Liver (tissue), 9 donors: ENCODE data around the gene RAB4B. TPM values are rescaled to one million over a fixed set of nuclear protein-coding genes. Genes with fewer than 3 reads are reported as not detected.

Experiments
- DNase-seq: peaks from one replicate; pipeline ENCODE4 v3.0.0-alpha.2; 2017; ENCODE audit warnings: low spot score
- H3K27ac ChIP-seq, 2 donors: one replicate each; pipeline ENCODE4 v1.7.0; 2013; ENCODE audit warnings: inconsistent platforms in 2 of 2, low read length in 2 of 2, control low read depth in 1 of 2, low read depth in 1 of 2, mild to moderate bottlenecking in 1 of 2
- H3K27me3 ChIP-seq, 4 donors: one replicate each; pipeline versions ENCODE4 v1.6.1 to v1.7.0; 2013; ENCODE audit warnings: low read length in 3 of 4, inconsistent platforms in 1 of 4, mild to moderate bottlenecking in 1 of 4, moderate library complexity in 1 of 4; ENCODE audit not compliant: control insufficient read depth in 4 of 4, insufficient read depth in 4 of 4
- H3K36me3 ChIP-seq, 4 donors: one replicate each; pipeline versions ENCODE4 v1.6.1 to v1.7.0; 2013; ENCODE audit warnings: low read length in 3 of 4, mild to moderate bottlenecking in 3 of 4, low read depth in 1 of 4, moderate library complexity in 1 of 4; ENCODE audit not compliant: control insufficient read depth in 4 of 4, insufficient read depth in 3 of 4
- H3K4me1 ChIP-seq, 4 donors: one replicate each; pipeline versions ENCODE4 v1.6.1 to v1.7.0; 2013; ENCODE audit warnings: low read length in 3 of 4, mild to moderate bottlenecking in 3 of 4, moderate library complexity in 1 of 4; ENCODE audit not compliant: control insufficient read depth in 4 of 4, insufficient read depth in 4 of 4
- H3K4me3 ChIP-seq, 3 donors: one replicate each; pipeline versions ENCODE4 v1.6.1 to v1.7.0; 2013; ENCODE audit warnings: low read length in 3 of 3, control low read depth in 1 of 3, low read depth in 1 of 3, mild to moderate bottlenecking in 1 of 3
- H3K9ac ChIP-seq, 2 donors: one replicate each; pipeline ENCODE4 v1.7.0; 2013; ENCODE audit warnings: low read length in 2 of 2, mild to moderate bottlenecking in 2 of 2, moderate library complexity in 2 of 2, control low read depth in 1 of 2, low read depth in 1 of 2
- H3K9me3 ChIP-seq, 4 donors: one replicate each; pipeline versions ENCODE4 v1.6.1 to v1.7.0; 2013; ENCODE audit warnings: low read length in 3 of 4; ENCODE audit not compliant: control insufficient read depth in 4 of 4
- ATF3 ChIP-seq: IDR thresholded peaks from 2 replicates; pipeline ENCODE4 v1.6.1; 2016; ENCODE audit warnings: antibody characterized with exemption
- CTCF ChIP-seq: fragments of 150-350 bp; IDR thresholded peaks from 2 replicates; pipeline ENCODE4 v1.5.1; 2017; ENCODE audit warnings: improper control_type of control experiment, low read depth, low read length; ENCODE audit not compliant: missing input control
- EGR1 ChIP-seq, 2 donors: IDR thresholded peaks; 2 replicates each; pipeline ENCODE4 v1.6.1; 2016 to 2018; ENCODE audit warnings: antibody characterized with exemption in 2 of 2, low read depth in 2 of 2
- GABPA ChIP-seq, 2 donors: IDR thresholded peaks in 1 of 2; conservative IDR thresholded peaks in 1 of 2; 2 replicates each; pipeline ENCODE4 v1.6.1; 2016; ENCODE audit warnings: antibody characterized with exemption in 2 of 2, mild to moderate bottlenecking in 1 of 2, moderate library complexity in 1 of 2
- HNF4A ChIP-seq, 2 donors: conservative IDR thresholded peaks; 2 replicates each; pipeline ENCODE4 v1.6.1; 2016; ENCODE audit warnings: antibody characterized with exemption in 2 of 2, mild to moderate bottlenecking in 2 of 2
- JUND ChIP-seq, 2 donors: IDR thresholded peaks; 2 replicates each; pipeline ENCODE4 v1.6.1; 2016; ENCODE audit warnings: antibody characterized with exemption in 2 of 2
- NR2F2 ChIP-seq: IDR thresholded peaks from 2 replicates; pipeline ENCODE4 v1.6.1; 2016; ENCODE audit warnings: antibody characterized with exemption
- RAD21 ChIP-seq, 2 donors: IDR thresholded peaks; 2 replicates each; pipeline ENCODE4 v1.6.1; 2016; ENCODE audit warnings: antibody characterized with exemption in 2 of 2, mild to moderate bottlenecking in 2 of 2
- REST ChIP-seq: IDR thresholded peaks from 2 replicates; pipeline ENCODE4 v1.6.1; 2016; ENCODE audit warnings: antibody characterized with exemption, mild to moderate bottlenecking
- RXRA ChIP-seq, 2 donors: IDR thresholded peaks; 2 replicates each; pipeline ENCODE4 v1.6.1; 2017 to 2018; ENCODE audit warnings: antibody characterized with exemption in 2 of 2, mild to moderate bottlenecking in 1 of 2
- SP1 ChIP-seq: IDR thresholded peaks from 2 replicates; pipeline ENCODE4 v1.6.1; 2018; ENCODE audit warnings: antibody characterized with exemption, mild to moderate bottlenecking
- TAF1 ChIP-seq: conservative IDR thresholded peaks from 2 replicates; pipeline ENCODE4 v1.6.1; 2016; ENCODE audit warnings: antibody characterized with exemption, mild to moderate bottlenecking
- YY1 ChIP-seq: IDR thresholded peaks from 2 replicates; pipeline ENCODE4 v1.6.1; 2016; ENCODE audit warnings: antibody characterized with exemption, mild to moderate bottlenecking
- ZBTB33 ChIP-seq: IDR thresholded peaks from 2 replicates; pipeline ENCODE4 v1.6.1; 2016; ENCODE audit warnings: antibody characterized with exemption
- WGBS: extraction: QIAGEN DNeasy Blood & Tissue Kit; methylation state at CpG from one replicate; pipeline ENCODE4 v1.1.7; 2013; 5-methylcytosine and 5-hydroxymethylcytosine counted together
- polyA plus RNA-seq, 2 donors: library from polyadenylated mRNA; stranded (reverse) in 1 of 2; unstranded in 1 of 2; fragments of 200-250 nt in 1 of 2; fragments of >200 nt in 1 of 2; fragmentation: Nextera tagmentation in 1 of 2; extraction: Ambion mirVana in 1 of 2; gene quantifications; one replicate each; pipeline versions ENCODE4 v1.2.1 to v1.2.3, GENCODE V29; 2013 to 2015
- total RNA-seq, 2 donors: library from RNA; depleted of rRNA; stranded (reverse); fragments of >200 nt; gene quantifications; one replicate each; pipeline ENCODE4 v1.2.3, GENCODE V29; 2014
- donor health status: healthy.
- donor health status: healthy.
- donor health status: healthy.
- donor health status: healthy.
- donor health status: healthy.

Gene RAB4B
- total and polyA plus RNA-seq, 4 donors, result 5.5 to 16.9 (median 12.9) TPM

- Histone ChIP-seq H3K27me3 (no peaks in the 10 kb centered on the region), H3K9me3 (no peaks in the 10 kb centered on the region), H3K4me1 (peaks cover 0 to 17% (median 10%) of the 10 kb centered on the region in 4 donors), H3K9ac (no peak overlapping the region), H3K36me3 (peaks cover 0 to 4% (median 3%) of the 10 kb centered on the region in 4 donors), H3K4me3 (no peak overlapping the region), H3K27ac (no peak overlapping the region)
- TF ChIP-seq CTCF (no peak), NR2F2 (no peak), ATF3 (no peak), JUND (IDR thresholded peaks at IDR 0.05) (no peak), RAD21 (IDR thresholded peaks at IDR 0.05) (no peak), EGR1 (IDR thresholded peaks at IDR 0.05; ENCODE audit: low read depth in 2 of 2) (no peak), HNF4A (conservative IDR thresholded peaks at IDR 0.05) (no peak)
- no peak for DNase-seq
- 74% methylated on average over 1 of the region's 1 CpG for WGBS
These were observed 7.5 kb downstream of the RAB4B start for GRCh38 chr19:40785526-40785925.

- H3K27me3 ChIP-seq, result no peaks in the 10 kb centered on the region
- no peak for TF ChIP-seq ZBTB33
- no peak for TF ChIP-seq RXRA (IDR thresholded peaks at IDR 0.05)
- TF ChIP-seq SP1, result no peak
- TF ChIP-seq TAF1, result no peak
- no peak for TF ChIP-seq YY1
- no peak for TF ChIP-seq RAD21 (IDR thresholded peaks at IDR 0.05)
- TF ChIP-seq HNF4A (conservative IDR thresholded peaks at IDR 0.05), result no peak
- TF ChIP-seq CTCF, result no peak
- TF ChIP-seq GABPA (IDR thresholded peaks at IDR 0.05 in 1 of 2, conservative IDR thresholded peaks at IDR 0.05 in 1 of 2), result no peak
- TF ChIP-seq JUND (IDR thresholded peaks at IDR 0.05), result no peak
- TF ChIP-seq NR2F2, result no peak
- no peak for TF ChIP-seq ATF3
- TF ChIP-seq REST, result no peak
- no peak for TF ChIP-seq EGR1 (IDR thresholded peaks at IDR 0.05; ENCODE audit: low read depth in 2 of 2)
- DNase-seq, result no peak
- peaks cover 0 to 4% (median 3%) of the 10 kb centered on the region in 4 donors for H3K36me3 ChIP-seq
- no peak overlapping the region for H3K9ac ChIP-seq
- no peaks in the 10 kb centered on the region for H3K9me3 ChIP-seq
- H3K4me3 ChIP-seq, result no peak overlapping the region
- H3K27ac ChIP-seq, result no peak overlapping the region
- H3K4me1 ChIP-seq, result peaks cover 0 to 17% (median 10%) of the 10 kb centered on the region in 4 donors
- WGBS, result 95% methylated on average over 25 of the region's 25 CpGs
These were observed 8.3 kb downstream of the RAB4B start for GRCh38 chr19:40786060-40787037.
